ENCODE data around the gene ADAMTS17.

DNA sequence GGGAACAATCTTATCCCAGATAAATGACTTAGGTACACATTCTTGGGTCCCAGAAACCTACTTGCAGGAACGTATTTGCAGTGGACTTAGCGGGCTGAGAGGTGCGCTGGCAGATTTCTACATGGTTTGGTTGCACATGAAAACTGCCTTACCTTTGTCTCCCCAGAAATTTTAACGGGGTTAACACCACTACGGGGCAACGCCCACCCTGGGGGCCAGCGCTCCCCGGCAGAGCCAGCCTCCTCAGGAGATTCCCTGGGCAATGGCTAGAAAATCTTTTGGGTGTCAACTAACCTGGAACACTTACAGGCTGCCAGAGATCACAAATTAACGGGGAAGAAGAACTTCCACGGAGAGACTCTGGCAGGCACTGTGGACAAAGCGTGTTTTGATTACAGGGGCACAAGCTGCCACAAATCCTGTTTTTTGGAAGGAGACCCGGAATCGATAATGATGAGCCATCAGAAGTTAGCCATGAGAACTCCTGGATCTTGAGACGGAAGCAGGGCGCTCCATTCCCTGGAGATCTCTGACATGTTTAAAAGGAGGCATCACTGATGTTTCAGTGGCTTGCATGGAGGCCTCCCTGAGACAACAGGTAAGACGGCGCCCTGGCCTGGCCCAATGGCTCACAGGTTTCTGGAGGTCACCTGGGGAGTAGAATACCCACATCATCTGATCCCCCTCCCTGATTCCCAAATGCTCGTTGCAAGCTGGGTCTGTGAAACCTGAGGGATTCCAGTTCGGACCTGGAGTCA, 288.9 kb downstream of the ADAMTS17 start:
- TF ChIP-seq, protein P1, sequence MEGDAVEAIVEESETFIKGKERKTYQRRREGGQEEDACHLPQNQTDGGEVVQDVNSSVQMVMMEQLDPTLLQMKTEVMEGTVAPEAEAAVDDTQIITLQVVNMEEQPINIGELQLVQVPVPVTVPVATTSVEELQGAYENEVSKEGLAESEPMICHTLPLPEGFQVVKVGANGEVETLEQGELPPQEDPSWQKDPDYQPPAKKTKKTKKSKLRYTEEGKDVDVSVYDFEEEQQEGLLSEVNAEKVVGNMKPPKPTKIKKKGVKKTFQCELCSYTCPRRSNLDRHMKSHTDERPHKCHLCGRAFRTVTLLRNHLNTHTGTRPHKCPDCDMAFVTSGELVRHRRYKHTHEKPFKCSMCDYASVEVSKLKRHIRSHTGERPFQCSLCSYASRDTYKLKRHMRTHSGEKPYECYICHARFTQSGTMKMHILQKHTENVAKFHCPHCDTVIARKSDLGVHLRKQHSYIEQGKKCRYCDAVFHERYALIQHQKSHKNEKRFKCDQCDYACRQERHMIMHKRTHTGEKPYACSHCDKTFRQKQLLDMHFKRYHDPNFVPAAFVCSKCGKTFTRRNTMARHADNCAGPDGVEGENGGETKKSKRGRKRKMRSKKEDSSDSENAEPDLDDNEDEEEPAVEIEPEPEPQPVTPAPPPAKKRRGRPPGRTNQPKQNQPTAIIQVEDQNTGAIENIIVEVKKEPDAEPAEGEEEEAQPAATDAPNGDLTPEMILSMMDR (IDR thresholded peaks at IDR 0.05; ENCODE audit: low read depth, low read length): no peak
- no peak for TF ChIP-seq EZH2phosphoT487 (IDR thresholded peaks at IDR 0.05; ENCODE audit: low read depth)

All from OCI-LY3 (cell line).